Prostate gland (tissue), 2 donors: Measurements from ENCODE around the gene CFDP1. TPM values are rescaled to one million over a fixed set of nuclear protein-coding genes. Genes with fewer than 3 reads are reported as not detected.

Source experiments
- DNase-seq: peaks from one replicate; pipeline ENCODE4 v3.0.0-alpha.2; 2019; ENCODE audit warnings: low spot score
- H3K27ac ChIP-seq, 2 donors: fragments of 200-600 bp; sonication (generic); 2 replicates each; pipeline ENCODE4 v1.5.1; 2017 to 2019
- H3K27me3 ChIP-seq: fragments of 200-600 bp; sonication (generic); replicated peaks from 2 replicates; pipeline ENCODE4 v1.5.1; 2019; ENCODE audit not compliant: insufficient read depth
- H3K36me3 ChIP-seq, 2 donors: fragments of 200-600 bp; sonication (generic); 1 replicate in 1 of 2; 2 replicates in 1 of 2; pipeline versions ENCODE4 v1.5.1 to v1.8.1; 2017 to 2019
- H3K4me1 ChIP-seq: fragments of 200-600 bp; sonication (generic); replicated peaks from 2 replicates; pipeline ENCODE4 v1.5.1; 2019
- H3K4me3 ChIP-seq, 2 donors: fragments of 200-600 bp; sonication (generic); 2 replicates each; pipeline ENCODE4 v1.5.1; 2017 to 2019
- H3K9me3 ChIP-seq: fragments of 200-600 bp; sonication (generic); 2 replicates; pipeline ENCODE4 v1.5.1; 2017
- POLR2A ChIP-seq: fragments of 450-650 bp; IDR thresholded peaks from one replicate; pipeline ENCODE4 v1.6.1; 2016; ENCODE audit warnings: antibody characterized with exemption, mild to moderate bottlenecking
- POLR2AphosphoS5 ChIP-seq: sonication (generic); formaldehyde crosslinking; IDR thresholded peaks from one replicate; pipeline ENCODE4 v1.6.1; 2017; ENCODE audit warnings: antibody characterized with exemption
- WGBS: methylation state at CpG from one replicate; pipeline ENCODE4 v1.1.5; 2018; 5-methylcytosine and 5-hydroxymethylcytosine counted together
- intact Hi-C: fragments of 100-400 bp; cut with DNase I; formaldehyde crosslinking; loops from one replicate; pipeline ENCODE4 v1.14.2; 2022
- total RNA-seq, 2 donors: library from RNA; depleted of rRNA; stranded (reverse); fragments of >200 nt; gene quantifications; one replicate each; pipeline ENCODE4 v1.1.0, GENCODE V29; 2016
- TF ChIP-seq, protein P1 (sequence below), 4 experiments: fragments of 200-600 bp in 2 of 4; fragments of 450-650 bp in 2 of 4; sonication (generic) in 2 of 4; IDR thresholded peaks; 1 replicate in 3 of 4; 2 replicates in 1 of 4; pipeline ENCODE4 v1.5.1; 2016 to 2019; ENCODE audit warnings: antibody characterized with exemption in 4 of 4, mild to moderate bottlenecking in 2 of 4, moderate library complexity in 2 of 4

Gene CFDP1
- total RNA-seq, 2 donors from 2014 or later = 67.9 to 101 TPM

DNA sequence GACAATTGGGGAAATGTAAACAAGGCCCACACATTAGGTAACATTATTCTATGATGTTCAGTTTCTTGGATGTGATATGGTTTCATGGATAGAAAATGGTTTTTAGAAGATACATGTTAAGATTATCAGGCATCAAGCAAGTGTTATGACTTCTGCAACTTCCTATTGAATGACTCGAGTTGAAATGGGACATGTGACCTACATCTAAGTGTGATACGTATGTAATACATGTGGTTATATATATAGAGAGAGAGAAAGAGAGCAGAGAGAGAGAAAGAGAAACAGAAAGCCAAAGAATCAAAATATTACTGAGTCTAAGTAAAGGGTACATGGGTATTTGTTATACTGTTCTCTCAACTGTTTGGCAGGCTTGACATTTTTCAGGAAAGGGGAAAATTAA is 29.5 kb upstream of the CFDP1 start:
- Histone ChIP-seq H3K27ac (no peak overlapping the region), H3K4me1 (no peaks in the 10 kb centered on the region), H3K27me3 (no peaks in the 10 kb centered on the region), H3K4me3 (no peak overlapping the region), H3K9me3 (no peaks in the 10 kb centered on the region), H3K36me3 (no peaks in the 10 kb centered on the region)
- 20% methylated on average over 2 of the region's 2 CpGs for WGBS
- DNase-seq = no peak
- intact Hi-C loops = loop anchor here (2.0 kb wide), 1 partner anchor 28 kb away; no protein-coding TSS in a partner anchor
- TF ChIP-seq, protein P1, sequence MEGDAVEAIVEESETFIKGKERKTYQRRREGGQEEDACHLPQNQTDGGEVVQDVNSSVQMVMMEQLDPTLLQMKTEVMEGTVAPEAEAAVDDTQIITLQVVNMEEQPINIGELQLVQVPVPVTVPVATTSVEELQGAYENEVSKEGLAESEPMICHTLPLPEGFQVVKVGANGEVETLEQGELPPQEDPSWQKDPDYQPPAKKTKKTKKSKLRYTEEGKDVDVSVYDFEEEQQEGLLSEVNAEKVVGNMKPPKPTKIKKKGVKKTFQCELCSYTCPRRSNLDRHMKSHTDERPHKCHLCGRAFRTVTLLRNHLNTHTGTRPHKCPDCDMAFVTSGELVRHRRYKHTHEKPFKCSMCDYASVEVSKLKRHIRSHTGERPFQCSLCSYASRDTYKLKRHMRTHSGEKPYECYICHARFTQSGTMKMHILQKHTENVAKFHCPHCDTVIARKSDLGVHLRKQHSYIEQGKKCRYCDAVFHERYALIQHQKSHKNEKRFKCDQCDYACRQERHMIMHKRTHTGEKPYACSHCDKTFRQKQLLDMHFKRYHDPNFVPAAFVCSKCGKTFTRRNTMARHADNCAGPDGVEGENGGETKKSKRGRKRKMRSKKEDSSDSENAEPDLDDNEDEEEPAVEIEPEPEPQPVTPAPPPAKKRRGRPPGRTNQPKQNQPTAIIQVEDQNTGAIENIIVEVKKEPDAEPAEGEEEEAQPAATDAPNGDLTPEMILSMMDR (IDR thresholded peaks at IDR 0.05) = no peak

DNA sequence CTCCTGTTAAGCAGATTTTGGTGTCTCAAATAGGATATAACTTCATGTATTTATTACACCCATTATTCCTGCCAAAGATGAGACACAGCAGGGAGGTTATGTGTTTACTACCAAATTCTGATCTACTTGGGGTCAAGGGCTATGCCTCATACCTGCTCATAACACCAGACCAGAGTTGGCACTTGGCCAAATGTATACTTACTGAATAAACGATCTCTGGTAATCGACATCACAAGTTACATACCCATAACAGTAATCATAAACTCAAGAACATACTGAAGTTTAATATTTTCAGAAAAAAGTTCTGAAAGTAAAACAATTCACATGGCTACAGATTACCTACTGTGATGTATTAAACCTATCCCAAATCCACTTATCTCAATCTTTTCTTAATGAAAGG is 28.3 kb upstream of the CFDP1 start:
- Histone ChIP-seq H3K27ac (no peak overlapping the region), H3K9me3 (no peaks in the 10 kb centered on the region), H3K4me1 (no peaks in the 10 kb centered on the region), H3K27me3 (no peaks in the 10 kb centered on the region), H3K4me3 (no peak overlapping the region), H3K36me3 (no peaks in the 10 kb centered on the region)
- DNase-seq = no peak
- WGBS = 79% methylated on average over 2 of the region's 2 CpGs
- TF ChIP-seq POLR2A (no peak), POLR2AphosphoS5 (no peak)
- TF ChIP-seq, protein P1 (IDR thresholded peaks at IDR 0.05) = no peak
- intact Hi-C loops = no loop called here

DNA sequence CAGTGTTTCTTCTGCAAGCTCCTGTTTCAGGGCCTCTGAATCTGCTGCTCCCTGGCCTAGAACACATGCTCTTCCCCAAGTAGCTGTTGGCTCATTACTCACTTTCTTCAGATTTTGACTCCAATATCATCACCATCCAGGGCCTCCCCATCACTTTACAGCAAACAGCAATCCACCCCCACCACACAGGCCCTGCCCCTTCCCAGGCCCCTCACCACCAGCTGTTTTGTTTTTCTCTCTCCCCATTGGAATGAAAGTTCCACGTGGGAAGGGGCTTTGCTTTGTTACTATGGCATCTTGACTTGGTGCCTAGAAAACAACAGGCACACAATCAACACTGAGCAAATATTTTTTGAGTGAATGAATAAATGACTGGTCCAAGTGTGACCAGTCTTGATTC is 27.1 kb upstream of the CFDP1 start:
- WGBS = 15% methylated on average over 1 of the region's 1 CpG
- intact Hi-C loops = no loop called here
- H3K36me3 ChIP-seq = no peaks in the 10 kb centered on the region
- no peak overlapping the region for H3K27ac ChIP-seq
- H3K27me3 ChIP-seq = no peaks in the 10 kb centered on the region
- no peaks in the 10 kb centered on the region for H3K9me3 ChIP-seq
- H3K4me1 ChIP-seq = no peaks in the 10 kb centered on the region
- TF ChIP-seq, protein P1 (IDR thresholded peaks at IDR 0.05) = no peak
- TF ChIP-seq POLR2A = no peak
- TF ChIP-seq POLR2AphosphoS5 = no peak
- no peak overlapping the region for H3K4me3 ChIP-seq
- no peak for DNase-seq

DNA sequence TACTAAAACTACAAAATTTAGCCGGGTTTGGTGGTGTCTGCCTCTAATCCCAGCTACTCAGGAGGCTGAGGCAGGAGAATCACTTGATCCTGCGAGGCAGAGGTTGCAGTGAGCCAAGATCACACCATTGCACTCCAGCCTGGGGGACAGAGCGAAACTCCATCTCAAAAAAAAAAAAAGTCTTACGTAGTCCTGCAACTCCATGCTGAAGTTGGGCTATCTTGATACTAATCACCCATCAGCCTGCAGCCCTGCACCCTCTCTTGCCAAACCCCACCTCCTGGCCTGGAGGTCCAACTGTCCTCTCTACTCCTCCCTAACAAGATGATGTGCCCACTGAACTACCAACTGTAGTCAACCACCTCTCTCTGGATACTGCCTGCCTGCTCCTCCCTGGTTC is 26.4 kb upstream of the CFDP1 start:
- no peak for DNase-seq
- TF ChIP-seq POLR2A (no peak), POLR2AphosphoS5 (no peak)
- TF ChIP-seq, protein P1 (IDR thresholded peaks at IDR 0.05) = no peak
- intact Hi-C loops = no loop called here
- Histone ChIP-seq H3K4me3 (no peak overlapping the region), H3K4me1 (no peaks in the 10 kb centered on the region), H3K36me3 (no peaks in the 10 kb centered on the region), H3K9me3 (no peaks in the 10 kb centered on the region), H3K27me3 (no peaks in the 10 kb centered on the region), H3K27ac (no peak overlapping the region)
- WGBS = 96% methylated on average over 4 of the region's 4 CpGs

DNA sequence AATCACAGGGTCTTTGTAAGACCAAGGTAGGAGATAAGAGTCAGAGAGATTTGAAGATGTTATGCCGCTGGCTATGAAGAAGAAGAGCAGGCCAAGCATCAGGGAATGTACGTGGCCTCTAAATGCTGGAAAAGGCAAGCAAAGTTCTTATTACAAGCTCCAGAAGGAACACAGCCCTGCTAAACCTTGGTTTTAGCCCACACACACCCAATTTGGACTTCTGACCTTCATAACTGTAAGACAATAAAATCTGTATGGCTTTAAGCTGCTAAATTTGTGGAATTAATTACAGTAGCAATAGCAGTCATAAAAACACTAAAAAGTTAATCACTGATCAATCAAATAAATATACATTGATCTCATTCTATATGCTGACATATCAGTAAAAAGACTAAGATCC is 25.1 kb upstream of the CFDP1 start:
- no peaks in the 10 kb centered on the region for H3K36me3 ChIP-seq
- intact Hi-C loops = no loop called here
- no peaks in the 10 kb centered on the region for H3K4me1 ChIP-seq
- H3K9me3 ChIP-seq = no peaks in the 10 kb centered on the region
- no peaks in the 10 kb centered on the region for H3K27me3 ChIP-seq
- H3K4me3 ChIP-seq = no peak overlapping the region
- no peak overlapping the region for H3K27ac ChIP-seq
- DNase-seq = no peak
- 84% methylated on average over 2 of the region's 2 CpGs for WGBS
- TF ChIP-seq POLR2A (no peak), POLR2AphosphoS5 (no peak)
- TF ChIP-seq, protein P1 (IDR thresholded peaks at IDR 0.05) = no peak
